Mesenchymal stem cell (in vitro differentiated cells and primary cell): ENCODE measurements around the gene ACACA.
A peak's percentile ranks its signal among the peaks of the same experiment; 100 is the strongest.

ENCODE experiments used
- DNase-seq: peaks from one replicate; pipeline ENCODE4 v3.0.0-alpha.2; 2013
- H2AFZ ChIP-seq: one replicate; pipeline ENCODE4 v1.6.1; 2013; ENCODE audit warnings: low read depth, mild to moderate bottlenecking, control low read depth, inconsistent platforms, low read length, moderate library complexity
- H2AK5ac ChIP-seq: 2 replicates; pipeline ENCODE4 v1.6.1; 2013; ENCODE audit warnings: low read length, moderate library complexity, mild to moderate bottlenecking, inconsistent platforms; ENCODE audit not compliant: severe bottlenecking
- H2BK120ac ChIP-seq: one replicate; pipeline ENCODE4 v1.6.1; 2013; ENCODE audit warnings: low read depth, mild to moderate bottlenecking, inconsistent platforms, low read length, moderate library complexity
- H2BK12ac ChIP-seq, 2 experiments: one replicate each; pipeline ENCODE4 v1.6.1; 2013; ENCODE audit warnings: inconsistent platforms in 2 of 2, low read length in 2 of 2, mild to moderate bottlenecking in 2 of 2, moderate library complexity in 2 of 2, control low read depth in 1 of 2
- H2BK15ac ChIP-seq: one replicate; pipeline ENCODE4 v1.6.1; 2013; ENCODE audit warnings: mild to moderate bottlenecking, low read depth, inconsistent platforms; ENCODE audit not compliant: poor library complexity, severe bottlenecking
- H2BK5ac ChIP-seq: 2 replicates; pipeline ENCODE4 v1.6.1; 2013; ENCODE audit warnings: low read depth, mild to moderate bottlenecking, low read length, control low read depth, inconsistent platforms; ENCODE audit not compliant: poor library complexity, severe bottlenecking
- H3K14ac ChIP-seq, 2 experiments: one replicate each; pipeline ENCODE4 v1.6.1; 2013; ENCODE audit warnings: inconsistent platforms in 2 of 2, low read length in 2 of 2, control low read depth in 1 of 2, mild to moderate bottlenecking in 1 of 2, moderate library complexity in 1 of 2
- H3K18ac ChIP-seq, 2 experiments: one replicate each; pipeline ENCODE4 v1.6.1; 2013; ENCODE audit warnings: inconsistent platforms in 2 of 2, low read length in 2 of 2, control low read depth in 1 of 2, low read depth in 1 of 2, mild to moderate bottlenecking in 1 of 2
- H3K23ac ChIP-seq, 2 experiments: one replicate each; pipeline ENCODE4 v1.6.1; 2013; ENCODE audit warnings: inconsistent platforms in 2 of 2, low read length in 2 of 2, mild to moderate bottlenecking in 2 of 2, moderate library complexity in 2 of 2, control low read depth in 1 of 2
- H3K27ac ChIP-seq: 2 replicates; pipeline ENCODE4 v1.5.1; 2013; ENCODE audit warnings: mild to moderate bottlenecking, moderate library complexity, low read length, control low read depth, inconsistent platforms; ENCODE audit not compliant: poor library complexity, severe bottlenecking
- H3K27me3 ChIP-seq, 2 experiments: 2 replicates each; pipeline versions ENCODE4 v1.6.1 to v1.7.0; 2013; ENCODE audit warnings: low read length in 2 of 2, mild to moderate bottlenecking in 2 of 2, moderate library complexity in 2 of 2, control low read depth in 1 of 2, inconsistent platforms in 1 of 2; ENCODE audit not compliant: control insufficient read depth in 1 of 2, insufficient read depth in 1 of 2
- H3K36me3 ChIP-seq, 2 experiments: 2 replicates each; pipeline versions ENCODE4 v1.6.1 to v1.7.0; 2013; ENCODE audit warnings: low read length in 2 of 2, control low read depth in 1 of 2, inconsistent platforms in 1 of 2, low read depth in 1 of 2, mild to moderate bottlenecking in 1 of 2; ENCODE audit not compliant: insufficient read depth in 2 of 2, control insufficient read depth in 1 of 2
- H3K4ac ChIP-seq, 2 experiments: one replicate each; pipeline ENCODE4 v1.6.1; 2013; ENCODE audit warnings: inconsistent platforms in 2 of 2, low read length in 2 of 2, mild to moderate bottlenecking in 2 of 2, moderate library complexity in 2 of 2, control low read depth in 1 of 2, low read depth in 1 of 2
- H3K4me1 ChIP-seq: 2 replicates; pipeline ENCODE4 v1.6.1; 2013; ENCODE audit warnings: low read depth, low read length, control low read depth; ENCODE audit not compliant: control insufficient read depth, insufficient read depth
- H3K4me2 ChIP-seq: 2 replicates; pipeline ENCODE4 v1.6.1; 2013; ENCODE audit warnings: low read length, mild to moderate bottlenecking, inconsistent platforms; ENCODE audit not compliant: poor library complexity, severe bottlenecking
- H3K4me3 ChIP-seq, 2 experiments: 2 replicates each; pipeline versions ENCODE4 v1.5.1 to v1.7.0; 2013; ENCODE audit warnings: low read length in 2 of 2, mild to moderate bottlenecking in 2 of 2, control low read depth in 1 of 2, low read depth in 1 of 2; ENCODE audit not compliant: insufficient read depth in 1 of 2
- H3K79me1 ChIP-seq: replicated peaks from 2 replicates; pipeline ENCODE4 v1.6.1; 2013; ENCODE audit warnings: mild to moderate bottlenecking, control low read depth, low read length, inconsistent platforms; ENCODE audit not compliant: poor library complexity, severe bottlenecking
- H3K9ac ChIP-seq: 2 replicates; pipeline ENCODE4 v1.7.0; 2013; ENCODE audit warnings: mild to moderate bottlenecking, low read length, moderate library complexity
- H3K9me3 ChIP-seq: 2 replicates; pipeline ENCODE4 v1.7.0; 2013; ENCODE audit warnings: mild to moderate bottlenecking, low read length; ENCODE audit not compliant: control insufficient read depth
- H4K8ac ChIP-seq: one replicate; pipeline ENCODE4 v1.6.1; 2013; ENCODE audit warnings: inconsistent platforms, mild to moderate bottlenecking, low read length, moderate library complexity
- H4K91ac ChIP-seq: one replicate; pipeline ENCODE4 v1.6.1; 2013; ENCODE audit warnings: mild to moderate bottlenecking, low read length, inconsistent platforms
- WGBS: methylation state at CpG from one replicate; pipeline ENCODE4 v1.1.7; 2013; ENCODE audit warnings: mixed read lengths; 5-methylcytosine and 5-hydroxymethylcytosine counted together

ACACA gene

DNA sequence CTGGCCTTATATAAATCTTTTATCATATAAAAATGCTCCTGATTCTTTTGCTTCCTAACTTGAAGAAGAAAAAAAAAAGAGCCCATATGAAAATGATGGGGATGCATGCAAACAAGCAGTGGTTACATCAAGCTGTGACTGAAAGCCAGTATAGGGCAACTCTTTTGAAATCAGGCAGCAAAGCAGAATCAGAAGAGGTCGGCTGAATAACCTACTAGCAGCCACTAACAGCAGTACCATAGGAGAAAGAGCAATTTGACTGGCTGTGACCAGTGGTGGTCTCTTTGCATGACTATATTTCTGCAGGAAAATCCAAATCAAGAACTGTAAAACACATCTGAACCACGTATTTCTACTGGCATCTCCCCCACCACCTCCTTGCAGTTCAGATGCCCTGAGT is 192.7 kb downstream of the ACACA start:
- Histone ChIP-seq H2BK120ac (no peak overlapping the region), H3K9me3 (no peaks in the 10 kb centered on the region), H3K27me3 (no peaks in the 10 kb centered on the region), H3K27ac (no peak overlapping the region), H3K14ac (no peak overlapping the region), H2BK12ac (no peak overlapping the region), H3K4ac (no peak overlapping the region), H2BK15ac (no peak overlapping the region), H3K9ac (no peak overlapping the region), H3K36me3 (peaks cover 4 to 87% of the 10 kb centered on the region in 2 experiments), H3K23ac (no peak overlapping the region), H4K91ac (no peak overlapping the region), H2AK5ac (no peak overlapping the region), H3K79me1 (peaks cover 4% of the 10 kb centered on the region), H4K8ac (no peak overlapping the region), H3K4me1 (no peaks in the 10 kb centered on the region), H2AFZ (no peak overlapping the region), H3K4me2 (no peak overlapping the region), H3K18ac (no peak overlapping the region), H3K4me3 (no peak overlapping the region), H2BK5ac (no peak overlapping the region)
- DNase-seq = no peak
- WGBS = 98% methylated on average over 2 of the region's 2 CpGs

DNA sequence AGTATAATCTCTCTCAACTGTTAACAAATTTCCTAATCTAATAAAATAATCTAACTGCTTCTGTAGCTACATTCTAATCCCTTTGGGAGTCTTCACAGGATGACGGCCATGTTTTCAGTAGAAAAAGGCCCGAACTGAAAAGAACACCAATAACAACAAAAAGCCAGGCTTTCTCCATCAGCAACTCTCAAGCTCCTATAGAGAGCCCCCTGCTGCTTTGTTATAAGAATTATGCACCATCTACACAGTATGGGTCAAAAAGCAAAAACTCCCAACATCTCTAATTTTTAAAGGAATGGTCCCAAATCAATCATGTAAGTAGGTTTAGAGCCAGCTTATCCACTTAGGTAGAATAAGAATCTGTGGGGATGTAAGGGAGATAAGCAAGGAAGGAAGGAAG is 194.5 kb downstream of the ACACA start:
- H3K36me3 ChIP-seq = peaks cover 4 to 90% of the 10 kb centered on the region in 2 experiments
- H3K4me1 ChIP-seq = no peaks in the 10 kb centered on the region
- no peak overlapping the region for H3K14ac ChIP-seq
- no peak overlapping the region for H3K4me2 ChIP-seq
- no peak overlapping the region for H3K27ac ChIP-seq
- DNase-seq = peak; percentile 6
- H2AFZ ChIP-seq = no peak overlapping the region
- no peak overlapping the region for H2BK12ac ChIP-seq
- no peak overlapping the region for H3K4me3 ChIP-seq
- H2BK5ac ChIP-seq = no peak overlapping the region
- no peak overlapping the region for H2AK5ac ChIP-seq
- no peak overlapping the region for H2BK120ac ChIP-seq
- 93% methylated on average over 2 of the region's 2 CpGs for WGBS
- H3K9me3 ChIP-seq = no peaks in the 10 kb centered on the region
- H3K4ac ChIP-seq = no peak overlapping the region
- peaks cover 6% of the 10 kb centered on the region for H3K79me1 ChIP-seq
- H2BK15ac ChIP-seq = no peak overlapping the region
- H4K8ac ChIP-seq = no peak overlapping the region
- no peak overlapping the region for H3K9ac ChIP-seq
- H3K23ac ChIP-seq = no peak overlapping the region
- H4K91ac ChIP-seq = no peak overlapping the region
- no peak overlapping the region for H3K18ac ChIP-seq
- no peaks in the 10 kb centered on the region for H3K27me3 ChIP-seq

DNA sequence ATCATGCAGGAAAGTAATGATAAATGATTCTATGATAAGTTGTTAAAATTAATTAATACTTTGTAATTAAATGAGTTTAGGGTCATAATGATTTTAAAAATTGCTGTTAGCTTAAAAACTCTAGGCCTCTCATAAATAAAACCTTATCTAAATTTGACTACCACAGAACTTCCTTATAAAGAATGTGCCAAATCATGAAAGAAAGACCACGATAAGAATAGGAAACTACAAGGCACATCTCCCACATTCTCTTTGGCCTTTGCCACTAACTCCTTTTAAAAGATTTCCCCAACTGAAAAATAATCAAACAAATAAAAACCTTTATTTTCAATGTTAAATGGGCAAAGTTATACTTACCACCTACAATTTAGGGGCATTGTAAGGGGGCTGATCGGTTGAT is 195.5 kb downstream of the ACACA start:
- no peak overlapping the region for H2BK15ac ChIP-seq
- H3K9me3 ChIP-seq = no peaks in the 10 kb centered on the region
- no peak overlapping the region for H2BK120ac ChIP-seq
- no peaks in the 10 kb centered on the region for H3K4me1 ChIP-seq
- H3K9ac ChIP-seq = no peak overlapping the region
- H2AK5ac ChIP-seq = no peak overlapping the region
- H3K4me3 ChIP-seq = no peak overlapping the region
- no peak overlapping the region for H4K8ac ChIP-seq
- H3K4ac ChIP-seq = no peak overlapping the region
- H3K14ac ChIP-seq = no peak overlapping the region
- H2BK5ac ChIP-seq = no peak overlapping the region
- H4K91ac ChIP-seq = no peak overlapping the region
- H3K36me3 ChIP-seq = peaks cover 4 to 90% of the 10 kb centered on the region in 2 experiments
- H3K23ac ChIP-seq = no peak overlapping the region
- H2BK12ac ChIP-seq = no peak overlapping the region
- H2AFZ ChIP-seq = no peak overlapping the region
- no peak overlapping the region for H3K27ac ChIP-seq
- peaks cover 6% of the 10 kb centered on the region for H3K79me1 ChIP-seq
- H3K4me2 ChIP-seq = no peak overlapping the region
- WGBS = 96% methylated on average over 1 of the region's 2 CpGs
- H3K18ac ChIP-seq = no peak overlapping the region
- DNase-seq = no peak
- H3K27me3 ChIP-seq = no peaks in the 10 kb centered on the region

DNA sequence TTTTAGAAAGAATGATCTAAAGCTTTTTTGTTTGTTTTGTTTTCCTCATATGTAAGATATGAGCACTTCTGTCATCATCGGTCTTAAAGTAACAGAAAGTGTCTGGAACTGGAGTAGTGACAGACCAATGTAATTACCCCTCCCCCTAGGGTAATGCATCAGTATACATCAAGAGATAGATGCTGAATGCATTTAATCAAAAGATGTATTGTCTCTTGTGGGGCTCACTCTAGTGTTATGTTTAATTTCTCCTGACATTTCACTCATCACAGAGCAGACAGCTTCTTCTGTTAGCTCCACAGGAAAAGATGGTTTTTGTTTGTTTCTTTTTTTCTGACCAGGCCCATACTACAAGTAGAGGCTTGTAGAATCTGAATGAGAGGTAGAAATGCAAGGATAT is 199.5 kb downstream of the ACACA start:
- Histone ChIP-seq H3K27ac (no peak overlapping the region), H3K79me1 (peaks cover 7% of the 10 kb centered on the region), H3K36me3 (peaks cover 0 to 90% of the 10 kb centered on the region in 2 experiments), H3K27me3 (no peaks in the 10 kb centered on the region), H3K23ac (no peak overlapping the region), H4K8ac (no peak overlapping the region), H2BK5ac (no peak overlapping the region), H4K91ac (no peak overlapping the region), H2AFZ (no peak overlapping the region), H3K4me3 (no peak overlapping the region), H2AK5ac (no peak overlapping the region), H3K18ac (no peak overlapping the region), H3K14ac (no peak overlapping the region), H2BK15ac (no peak overlapping the region), H2BK12ac (no peak overlapping the region), H2BK120ac (no peak overlapping the region), H3K9ac (no peak overlapping the region), H3K4ac (no peak overlapping the region), H3K4me2 (no peak overlapping the region), H3K9me3 (no peaks in the 10 kb centered on the region), H3K4me1 (no peaks in the 10 kb centered on the region)
- DNase-seq = no peak
- no CpG with 5 or more reads among the region's 1 CpG for WGBS
